ENCODE measurements around the gene FOXC2. TPM values are rescaled to one million over a fixed set of nuclear protein-coding genes. Genes with fewer than 3 reads are reported as not detected.

The FOXC2 gene
- total and polyA plus RNA-seq, 10 of the 15 experiments (the other 5 are each of a cell fraction or from before 2014, with no cell fraction given), result not detected

DNA sequence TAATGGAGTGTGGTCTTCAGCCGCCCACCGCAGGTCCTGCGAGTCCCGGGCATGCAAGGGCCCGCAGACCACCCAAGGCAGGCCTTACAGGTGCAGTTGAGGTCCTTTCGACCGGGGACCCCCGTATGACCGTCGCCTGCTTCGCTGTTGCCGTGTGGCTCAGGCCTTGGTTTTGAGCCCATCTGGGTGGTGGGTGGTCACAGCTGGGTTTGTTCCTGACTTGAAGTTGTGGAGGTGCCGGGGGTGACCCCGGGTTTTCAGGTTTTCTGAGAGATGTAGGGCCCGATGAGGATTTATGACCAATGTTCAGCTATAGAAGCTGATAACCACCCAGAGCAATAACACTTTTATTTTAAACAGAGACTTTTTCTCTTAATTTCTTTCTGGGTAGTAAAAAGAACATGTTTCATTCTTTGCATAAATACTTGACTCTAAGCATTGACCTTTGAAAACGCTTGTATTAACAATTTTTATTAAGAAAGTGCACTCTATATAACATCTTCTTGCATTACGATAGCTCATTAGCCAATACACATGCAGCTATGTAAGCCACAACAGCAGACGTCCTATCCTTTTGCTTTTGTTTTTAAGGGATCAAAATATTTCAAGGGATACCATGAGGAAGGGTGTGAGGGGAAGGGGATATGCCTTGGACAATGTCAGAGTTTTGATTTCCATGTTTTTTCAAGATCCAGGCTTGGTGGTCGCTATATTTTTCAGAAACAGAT, 13.6 kb downstream of the FOXC2 start:
- FAIRE-seq (no peak), DNase-seq (ENCODE audit: low read depth, low spot score) (no peak), ATAC-seq (no peak)
- Histone ChIP-seq H3K27ac (ENCODE audit: control insufficient read depth, insufficient read depth) (no peak overlapping the region), H3K27me3 (replicated peaks in 1 of 2; ENCODE audit: control insufficient read depth in 2 of 2, insufficient read depth in 2 of 2, low read length in 1 of 2) (peaks cover 0 to 4% of the 10 kb centered on the region in 2 experiments; a peak in 3 of 4 replicates), H3K36me3 (ENCODE audit: control insufficient read depth in 2 of 2, insufficient read depth in 2 of 2, low read length in 1 of 2) (no peaks in the 10 kb centered on the region), H3K79me2 (ENCODE audit: control insufficient read depth, insufficient read depth, low read length) (no peaks in the 10 kb centered on the region), H3K9me3 (replicated peaks; ENCODE audit: control insufficient read depth, insufficient read depth, low read length) (no peaks in the 10 kb centered on the region), H2AFZ (ENCODE audit: control insufficient read depth, low read depth, low read length) (no peak overlapping the region), H3K9ac (ENCODE audit: control insufficient read depth, insufficient read depth, low read length) (no peak overlapping the region), H3K4me3 (no peak overlapping the region), H3K4me1 (ENCODE audit: control insufficient read depth, insufficient read depth, low read length) (no peaks in the 10 kb centered on the region), H4K20me1 (ENCODE audit: control insufficient read depth, insufficient read depth) (no peaks in the 10 kb centered on the region), H3K4me2 (ENCODE audit: control insufficient read depth, insufficient read depth) (no peak overlapping the region)
- TF ChIP-seq FOS (IDR thresholded peaks at IDR 0.05; ENCODE audit: borderline replicate concordance, extremely low read depth, insufficient read length) (no peak), GABPA (IDR thresholded peaks at IDR 0.05; ENCODE audit: low read depth) (no peak), BMI1 (IDR thresholded peaks at IDR 0.05; ENCODE audit: borderline replicate concordance) (no peak), MYB (IDR thresholded peaks at IDR 0.05; ENCODE audit: borderline replicate concordance, low read depth, low read length) (no peak), CREM (IDR thresholded peaks at IDR 0.05; ENCODE audit: low read depth) (no peak), WRNIP1 (IDR thresholded peaks at IDR 0.05; ENCODE audit: borderline replicate concordance, low read depth, low read length) (no peak), DPF2 (IDR thresholded peaks at IDR 0.05) (no peak), SPI1 (IDR thresholded peaks at IDR 0.05; ENCODE audit: borderline replicate concordance, insufficient read depth, low read depth, low read length) (no peak), PAX8 (IDR thresholded peaks at IDR 0.05) (no peak), KAT2A (conservative IDR thresholded peaks at IDR 0.05; ENCODE audit: control insufficient read depth, low read depth, low read length) (no peak)
- TF ChIP-seq, protein P1, sequence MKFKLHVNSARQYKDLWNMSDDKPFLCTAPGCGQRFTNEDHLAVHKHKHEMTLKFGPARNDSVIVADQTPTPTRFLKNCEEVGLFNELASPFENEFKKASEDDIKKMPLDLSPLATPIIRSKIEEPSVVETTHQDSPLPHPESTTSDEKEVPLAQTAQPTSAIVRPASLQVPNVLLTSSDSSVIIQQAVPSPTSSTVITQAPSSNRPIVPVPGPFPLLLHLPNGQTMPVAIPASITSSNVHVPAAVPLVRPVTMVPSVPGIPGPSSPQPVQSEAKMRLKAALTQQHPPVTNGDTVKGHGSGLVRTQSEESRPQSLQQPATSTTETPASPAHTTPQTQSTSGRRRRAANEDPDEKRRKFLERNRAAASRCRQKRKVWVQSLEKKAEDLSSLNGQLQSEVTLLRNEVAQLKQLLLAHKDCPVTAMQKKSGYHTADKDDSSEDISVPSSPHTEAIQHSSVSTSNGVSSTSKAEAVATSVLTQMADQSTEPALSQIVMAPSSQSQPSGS (IDR thresholded peaks at IDR 0.05; ENCODE audit: low read length), result no peak
- TF ChIP-seq, protein P2, sequence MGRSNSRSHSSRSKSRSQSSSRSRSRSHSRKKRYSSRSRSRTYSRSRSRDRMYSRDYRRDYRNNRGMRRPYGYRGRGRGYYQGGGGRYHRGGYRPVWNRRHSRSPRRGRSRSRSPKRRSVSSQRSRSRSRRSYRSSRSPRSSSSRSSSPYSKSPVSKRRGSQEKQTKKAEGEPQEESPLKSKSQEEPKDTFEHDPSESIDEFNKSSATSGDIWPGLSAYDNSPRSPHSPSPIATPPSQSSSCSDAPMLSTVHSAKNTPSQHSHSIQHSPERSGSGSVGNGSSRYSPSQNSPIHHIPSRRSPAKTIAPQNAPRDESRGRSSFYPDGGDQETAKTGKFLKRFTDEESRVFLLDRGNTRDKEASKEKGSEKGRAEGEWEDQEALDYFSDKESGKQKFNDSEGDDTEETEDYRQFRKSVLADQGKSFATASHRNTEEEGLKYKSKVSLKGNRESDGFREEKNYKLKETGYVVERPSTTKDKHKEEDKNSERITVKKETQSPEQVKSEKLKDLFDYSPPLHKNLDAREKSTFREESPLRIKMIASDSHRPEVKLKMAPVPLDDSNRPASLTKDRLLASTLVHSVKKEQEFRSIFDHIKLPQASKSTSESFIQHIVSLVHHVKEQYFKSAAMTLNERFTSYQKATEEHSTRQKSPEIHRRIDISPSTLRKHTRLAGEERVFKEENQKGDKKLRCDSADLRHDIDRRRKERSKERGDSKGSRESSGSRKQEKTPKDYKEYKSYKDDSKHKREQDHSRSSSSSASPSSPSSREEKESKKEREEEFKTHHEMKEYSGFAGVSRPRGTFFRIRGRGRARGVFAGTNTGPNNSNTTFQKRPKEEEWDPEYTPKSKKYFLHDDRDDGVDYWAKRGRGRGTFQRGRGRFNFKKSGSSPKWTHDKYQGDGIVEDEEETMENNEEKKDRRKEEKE (IDR thresholded peaks at IDR 0.05), result no peak
- TF ChIP-seq, protein P3, sequence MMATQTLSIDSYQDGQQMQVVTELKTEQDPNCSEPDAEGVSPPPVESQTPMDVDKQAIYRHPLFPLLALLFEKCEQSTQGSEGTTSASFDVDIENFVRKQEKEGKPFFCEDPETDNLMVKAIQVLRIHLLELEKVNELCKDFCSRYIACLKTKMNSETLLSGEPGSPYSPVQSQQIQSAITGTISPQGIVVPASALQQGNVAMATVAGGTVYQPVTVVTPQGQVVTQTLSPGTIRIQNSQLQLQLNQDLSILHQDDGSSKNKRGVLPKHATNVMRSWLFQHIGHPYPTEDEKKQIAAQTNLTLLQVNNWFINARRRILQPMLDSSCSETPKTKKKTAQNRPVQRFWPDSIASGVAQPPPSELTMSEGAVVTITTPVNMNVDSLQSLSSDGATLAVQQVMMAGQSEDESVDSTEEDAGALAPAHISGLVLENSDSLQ (IDR thresholded peaks at IDR 0.05), result no peak
- ChIA-PET RAD21 (ENCODE audit: unreplicated experiment) (interaction anchor here (1.0 kb wide), 1 partner anchor 77 kb away, joined by 3 read pairs; no protein-coding TSS in a partner anchor), SMC1A (ENCODE audit: uncharacterized antibody, unreplicated experiment) (interaction anchor here (0.9 to 1.8 kb wide), 3 partner anchors 11 to 253 kb away, joined by 3 to 7 read pairs (median 3); no protein-coding TSS in a partner anchor), POLR2A (no interaction called here), CTCF (no interaction called here)
- intact Hi-C loops (cut with micrococcal nuclease; ENCODE audit: unreplicated experiment) (no loop called here), in situ Hi-C loops (cut with MboI) (no loop called here)
- BruUV-seq (replicated peaks), result no TSS peak
- 55% methylated on average over 19 of the region's 19 CpGs for WGBS (ENCODE audit: insufficient coverage, insufficient replicate concordance, low lambda C conversion rate, missing lambda C conversion rate)
